ENCODE measurements around the gene ARAP1.
A peak's percentile ranks its signal among the peaks of the same experiment; 100 is the strongest.

ARAP1 gene

GRCh38 chr11:72652873-72653630 lies 99.2 kb downstream of the ARAP1 start:
- DNase-seq, result no peak

GRCh38 chr11:72652133-72652532 lies 100.1 kb downstream of the ARAP1 start:
- no peak for DNase-seq

- no peak for DNase-seq
Measured at GRCh38 chr11:72649215-72649976, 102.8 kb downstream of the ARAP1 start.

- DNase-seq, result no peak
Measured at GRCh38 chr11:72648384-72649136, 103.6 kb downstream of the ARAP1 start.

- no peak for DNase-seq
Measured at GRCh38 chr11:72647882-72648281, 104.3 kb downstream of the ARAP1 start.

- no peak for DNase-seq
Measured at GRCh38 chr11:72646472-72646871, 105.7 kb downstream of the ARAP1 start.

- no peak for DNase-seq
Measured at GRCh38 chr11:72646024-72646423, 106.2 kb downstream of the ARAP1 start.

GRCh38 chr11:72643547-72643946 lies 108.7 kb downstream of the ARAP1 start:
- no peak for DNase-seq

GRCh38 chr11:72642884-72643522 lies 109.2 kb downstream of the ARAP1 start:
- peak; percentile 40 for DNase-seq

- DNase-seq, result no peak
Measured at GRCh38 chr11:72642043-72642883, 109.9 kb downstream of the ARAP1 start.

- no peak for DNase-seq
Measured at GRCh38 chr11:72641522-72642042, 110.6 kb downstream of the ARAP1 start.

GRCh38 chr11:72639502-72640375 lies 112.5 kb downstream of the ARAP1 start:
- no peak for DNase-seq

- DNase-seq, result no peak
Measured at GRCh38 chr11:72637926-72638325, 114.3 kb downstream of the ARAP1 start.

- no peak for DNase-seq
Measured at GRCh38 chr11:72637198-72637597, 115.0 kb downstream of the ARAP1 start.

GRCh38 chr11:72636376-72636775 lies 115.8 kb downstream of the ARAP1 start:
- no peak for DNase-seq

GRCh38 chr11:72635933-72636332 lies 116.3 kb downstream of the ARAP1 start:
- no peak for DNase-seq

- no peak for DNase-seq
Measured at GRCh38 chr11:72635309-72635915, 116.8 kb downstream of the ARAP1 start.
